ENCODE results near the gene KDM4C. TPM values are rescaled to one million over a fixed set of nuclear protein-coding genes. Genes with fewer than 3 reads are reported as not detected.

The KDM4C gene
- total RNA-seq, 2 donors from 2014 or later = 26.1 to 47.8 TPM

DNA sequence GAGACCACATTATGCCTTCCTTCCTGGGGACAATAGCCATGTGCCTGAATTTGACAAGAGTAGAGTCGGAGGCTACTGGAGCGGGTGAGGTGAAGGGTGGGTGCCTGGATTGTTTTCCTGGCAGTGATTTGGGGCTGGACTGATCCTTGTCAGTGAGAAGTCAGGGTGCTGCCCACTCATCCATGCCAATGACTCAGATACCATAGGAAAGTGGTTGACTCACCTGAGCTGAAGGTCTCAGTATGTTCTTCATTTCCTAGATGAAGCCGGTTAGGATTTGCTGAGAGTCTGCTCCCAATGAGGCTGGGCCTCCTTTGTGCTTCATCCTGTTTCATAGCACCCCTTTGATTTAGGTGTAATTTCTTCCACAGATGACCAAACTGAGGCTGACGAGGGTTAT, 366.0 kb downstream of the KDM4C start:
- TF ChIP-seq CTCF (IDR thresholded peaks at IDR 0.05) = no peak
- no peaks in the 10 kb centered on the region for H3K9me3 ChIP-seq
- no peaks in the 10 kb centered on the region for H3K4me1 ChIP-seq (ENCODE audit: control insufficient read depth in 1 of 2, low read depth in 2 of 2)
- H3K27me3 ChIP-seq (replicated peaks; ENCODE audit: insufficient read depth) = no peaks in the 10 kb centered on the region
- DNase-seq (ENCODE audit: low spot score) (no peak), ATAC-seq (ENCODE audit: insufficient number of reproducible peaks, low FRiP score, low read depth) (no peak)
- no peak overlapping the region for H3K27ac ChIP-seq
- H3K4me3 ChIP-seq = no peak overlapping the region
- no peaks in the 10 kb centered on the region for H3K36me3 ChIP-seq

GRCh38 chr9:7125231-7125630, 367.5 kb downstream of the KDM4C start:
- TF ChIP-seq CTCF (IDR thresholded peaks at IDR 0.05) = no peak
- no peaks in the 10 kb centered on the region for H3K27me3 ChIP-seq (replicated peaks; ENCODE audit: insufficient read depth)
- DNase-seq (ENCODE audit: low spot score) (no peak), ATAC-seq (ENCODE audit: insufficient number of reproducible peaks, low FRiP score, low read depth) (no peak)
- H3K27ac ChIP-seq = no peak overlapping the region
- no peaks in the 10 kb centered on the region for H3K36me3 ChIP-seq
- H3K4me3 ChIP-seq = no peak overlapping the region
- no peaks in the 10 kb centered on the region for H3K9me3 ChIP-seq
- H3K4me1 ChIP-seq (ENCODE audit: control insufficient read depth in 1 of 2, low read depth in 2 of 2) = no peaks in the 10 kb centered on the region

- DNase-seq (ENCODE audit: low spot score) = no peak
Measured at GRCh38 chr9:7129391-7129790, 371.6 kb downstream of the KDM4C start.

GRCh38 chr9:7130266-7130820, 372.6 kb downstream of the KDM4C start:
- no peak overlapping the region for H3K27ac ChIP-seq
- H3K9me3 ChIP-seq = no peaks in the 10 kb centered on the region
- no peaks in the 10 kb centered on the region for H3K4me1 ChIP-seq (ENCODE audit: control insufficient read depth in 1 of 2, low read depth in 2 of 2)
- no peak for DNase-seq (ENCODE audit: low spot score)
- no peak for TF ChIP-seq CTCF (IDR thresholded peaks at IDR 0.05)
- H3K4me3 ChIP-seq = no peak overlapping the region
- no peak for ATAC-seq (ENCODE audit: insufficient number of reproducible peaks, low FRiP score, low read depth)
- peaks cover 4% of the 10 kb centered on the region for H3K36me3 ChIP-seq
- no peaks in the 10 kb centered on the region for H3K27me3 ChIP-seq (replicated peaks; ENCODE audit: insufficient read depth)

More at GRCh38 chr9:7129391-7129790, 371.6 kb downstream of the KDM4C start:
- no peaks in the 10 kb centered on the region for H3K9me3 ChIP-seq
- no peak overlapping the region for H3K4me3 ChIP-seq
- TF ChIP-seq CTCF (IDR thresholded peaks at IDR 0.05) = no peak
- H3K4me1 ChIP-seq (ENCODE audit: control insufficient read depth in 1 of 2, low read depth in 2 of 2) = no peaks in the 10 kb centered on the region
- H3K36me3 ChIP-seq = peaks cover 4% of the 10 kb centered on the region
- no peaks in the 10 kb centered on the region for H3K27me3 ChIP-seq (replicated peaks; ENCODE audit: insufficient read depth)
- no peak for ATAC-seq (ENCODE audit: insufficient number of reproducible peaks, low FRiP score, low read depth)
- no peak overlapping the region for H3K27ac ChIP-seq

GRCh38 chr9:7132605-7133004, 374.8 kb downstream of the KDM4C start:
- no peak overlapping the region for H3K27ac ChIP-seq
- DNase-seq (ENCODE audit: low spot score) (no peak), ATAC-seq (ENCODE audit: insufficient number of reproducible peaks, low FRiP score, low read depth) (no peak)
- no peaks in the 10 kb centered on the region for H3K27me3 ChIP-seq (replicated peaks; ENCODE audit: insufficient read depth)
- no peaks in the 10 kb centered on the region for H3K9me3 ChIP-seq
- TF ChIP-seq CTCF (IDR thresholded peaks at IDR 0.05) = no peak
- no peak overlapping the region for H3K4me3 ChIP-seq
- H3K36me3 ChIP-seq = peaks cover 4% of the 10 kb centered on the region
- no peaks in the 10 kb centered on the region for H3K4me1 ChIP-seq (ENCODE audit: control insufficient read depth in 1 of 2, low read depth in 2 of 2)

Measured in thoracic aorta (tissue), 2 donors.